Endothelial cell of umbilical vein (primary cell): ENCODE results near the gene SRSF2.

Source experiments
- EZH2 ChIP-seq: IDR thresholded peaks from 2 replicates; pipeline ENCODE4 v1.6.1; 2012; ENCODE audit warnings: borderline replicate concordance, low read depth, mild to moderate bottlenecking, moderate library complexity, low read length, inconsistent platforms; ENCODE audit not compliant: severe bottlenecking
- FOS ChIP-seq: IDR thresholded peaks from 2 replicates; pipeline ENCODE4 v1.6.1; 2011; ENCODE audit warnings: mild to moderate bottlenecking, low read length, moderate library complexity, borderline replicate concordance; ENCODE audit not compliant: insufficient read depth
- JUN ChIP-seq: IDR thresholded peaks from 2 replicates; pipeline ENCODE4 v1.6.1; 2011; ENCODE audit warnings: borderline replicate concordance, low read depth; ENCODE audit not compliant: insufficient read length, insufficient read depth
- MYC ChIP-seq: IDR thresholded peaks from one replicate; pipeline ENCODE4 v1.6.1; 2011; ENCODE audit warnings: mild to moderate bottlenecking, low read depth, low read length
- POLR2A ChIP-seq: IDR thresholded peaks from 2 replicates; pipeline ENCODE4 v1.6.1; 2012; ENCODE audit warnings: low read depth, mild to moderate bottlenecking, control low read depth, low read length
- POLR2AphosphoS5 ChIP-seq: IDR thresholded peaks from 2 replicates; pipeline ENCODE4 v1.6.1; 2012; ENCODE audit warnings: low read depth, mild to moderate bottlenecking, control low read depth, low read length, moderate library complexity; ENCODE audit not compliant: insufficient read depth
- TF ChIP-seq, protein P1 (sequence below), 2 donors: IDR thresholded peaks; 1 replicate in 1 of 2; 2 replicates in 1 of 2; pipeline ENCODE4 v1.5.1; 2011; ENCODE audit warnings: low read length in 2 of 2, mild to moderate bottlenecking in 2 of 2, moderate library complexity in 2 of 2, control low read depth in 1 of 2, inconsistent platforms in 1 of 2, low read depth in 1 of 2; ENCODE audit not compliant: insufficient read depth in 1 of 2; ENCODE audit errors: extremely low read depth in 1 of 2

DNA sequence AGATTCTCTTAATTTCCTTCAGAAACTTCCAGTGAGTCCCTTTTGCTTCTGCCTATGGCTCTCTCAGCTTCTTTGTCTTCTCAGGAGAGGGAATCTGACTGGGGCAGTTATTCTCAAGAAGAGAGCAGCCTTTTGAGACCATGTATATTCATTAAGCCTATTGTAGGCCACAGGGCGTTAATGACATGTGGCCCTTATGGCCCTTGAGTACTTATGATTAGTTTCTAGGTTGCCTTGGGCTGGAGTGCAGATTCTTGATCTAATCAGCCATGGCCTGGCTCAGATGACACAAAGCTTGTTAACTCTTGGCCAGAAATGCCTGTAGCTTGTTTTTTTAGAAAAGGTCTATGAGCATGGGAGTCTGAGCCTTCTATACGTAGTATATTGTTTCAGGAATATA, 18.2 kb upstream of the SRSF2 start:
- TF ChIP-seq EZH2 (no peak), POLR2A (no peak), MYC (no peak), POLR2AphosphoS5 (no peak), FOS (no peak), JUN (no peak)
- TF ChIP-seq, protein P1, sequence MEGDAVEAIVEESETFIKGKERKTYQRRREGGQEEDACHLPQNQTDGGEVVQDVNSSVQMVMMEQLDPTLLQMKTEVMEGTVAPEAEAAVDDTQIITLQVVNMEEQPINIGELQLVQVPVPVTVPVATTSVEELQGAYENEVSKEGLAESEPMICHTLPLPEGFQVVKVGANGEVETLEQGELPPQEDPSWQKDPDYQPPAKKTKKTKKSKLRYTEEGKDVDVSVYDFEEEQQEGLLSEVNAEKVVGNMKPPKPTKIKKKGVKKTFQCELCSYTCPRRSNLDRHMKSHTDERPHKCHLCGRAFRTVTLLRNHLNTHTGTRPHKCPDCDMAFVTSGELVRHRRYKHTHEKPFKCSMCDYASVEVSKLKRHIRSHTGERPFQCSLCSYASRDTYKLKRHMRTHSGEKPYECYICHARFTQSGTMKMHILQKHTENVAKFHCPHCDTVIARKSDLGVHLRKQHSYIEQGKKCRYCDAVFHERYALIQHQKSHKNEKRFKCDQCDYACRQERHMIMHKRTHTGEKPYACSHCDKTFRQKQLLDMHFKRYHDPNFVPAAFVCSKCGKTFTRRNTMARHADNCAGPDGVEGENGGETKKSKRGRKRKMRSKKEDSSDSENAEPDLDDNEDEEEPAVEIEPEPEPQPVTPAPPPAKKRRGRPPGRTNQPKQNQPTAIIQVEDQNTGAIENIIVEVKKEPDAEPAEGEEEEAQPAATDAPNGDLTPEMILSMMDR (IDR thresholded peaks at IDR 0.05; ENCODE audit: extremely low read depth in 1 of 2, insufficient read depth in 1 of 2, low read depth in 1 of 2, low read length in 2 of 2): no peak
